K562 (cell line): Measurements from ENCODE around the gene CRK.

Experiments used
- NRF1 ChIP-seq, 2 experiments: fragments of 450-650 bp; IDR thresholded peaks in 1 of 2; conservative IDR thresholded peaks in 1 of 2; 2 replicates each; pipeline ENCODE4 v1.6.1; 2014; ENCODE audit warnings: mild to moderate bottlenecking in 2 of 2
- POLR2A ChIP-seq: fragments of 450-650 bp; conservative IDR thresholded peaks from 2 replicates; pipeline ENCODE4 v1.6.1; 2016
- TCF7 ChIP-seq: sonication (generic); IDR thresholded peaks from 2 replicates; pipeline ENCODE4 v1.6.1; 2016; ENCODE audit warnings: antibody characterized with exemption, borderline replicate concordance
- ZNF263 ChIP-seq: sonication (generic); formaldehyde crosslinking; IDR thresholded peaks from 2 replicates; pipeline ENCODE4 v1.8.0; 2022; ENCODE audit warnings: mild to moderate bottlenecking, missing genetic modification reagents, borderline replicate concordance

- TF ChIP-seq ZNF263 (CRISPR knock-in tag) (no peak), POLR2A (no peak), TCF7 (no peak), NRF1 (conservative IDR thresholded peaks at IDR 0.05 in 1 of 2, IDR thresholded peaks at IDR 0.05 in 1 of 2) (no peak)
These were observed 64.5 kb downstream of the CRK start for GRCh38 chr17:1391577-1391976.
